Cardiac muscle cell (in vitro differentiated cells and primary cell): ENCODE measurements around the gene NRP1. TPM values are rescaled to one million over a fixed set of nuclear protein-coding genes. Genes with fewer than 3 reads are reported as not detected.

Experiments used
- DNase-seq, 2 donors: peaks; one replicate each; pipeline versions ENCODE4 v3.0.0 to v3.0.0-alpha.2; 2010 to 2017; ENCODE audit warnings: low read depth in 1 of 2, low spot score in 1 of 2
- H3K27ac ChIP-seq: fragments of 200-600 bp; sonication (generic); 2 replicates; pipeline ENCODE4 v1.5.1; 2016
- H3K27me3 ChIP-seq: fragments of 200-600 bp; sonication (generic); 2 replicates; pipeline ENCODE4 v1.6.0; 2016; ENCODE audit warnings: control low read depth
- H3K36me3 ChIP-seq: fragments of 200-600 bp; sonication (generic); 2 replicates; pipeline ENCODE4 v1.5.1; 2016; ENCODE audit warnings: control low read depth
- H3K4me1 ChIP-seq: fragments of 200-600 bp; sonication (generic); 2 replicates; pipeline ENCODE4 v1.8.1; 2017; ENCODE audit warnings: low read depth, mild to moderate bottlenecking, mixed run types
- H3K4me3 ChIP-seq: fragments of 200-600 bp; sonication (generic); 2 replicates; pipeline ENCODE4 v1.5.1; 2016; ENCODE audit warnings: mild to moderate bottlenecking
- H3K9me3 ChIP-seq: fragments of 200-600 bp; sonication (generic); 2 replicates; pipeline ENCODE4 v1.5.1; 2017; ENCODE audit warnings: low read depth, mild to moderate bottlenecking, control low read depth
- CTCF ChIP-seq: IDR thresholded peaks from 2 replicates; pipeline ENCODE4 v1.5.1; 2012; ENCODE audit warnings: low read depth, mild to moderate bottlenecking, low read length
- polyA plus RNA-seq: library from polyadenylated mRNA; unstranded; fragments of >200 nt; fragmentation: Nextera tagmentation; extraction: Ambion mirVana; gene quantifications from 2 replicates; pipeline ENCODE4 v1.2.1, GENCODE V29; 2016
- total RNA-seq: library from RNA; depleted of rRNA; stranded (reverse); fragments of >200 nt; gene quantifications from 2 replicates; pipeline ENCODE4 v1.2.3, GENCODE V29; 2016

Gene NRP1
- total and polyA plus RNA-seq, 2 experiments from 2014 or later, result 145 to 327 TPM

GRCh38 chr10:33233221-33233620, 101.2 kb downstream of the NRP1 start:
- H3K27ac ChIP-seq, result no peak overlapping the region

GRCh38 chr10:33231621-33232350, 102.7 kb downstream of the NRP1 start:
- Histone ChIP-seq H3K9me3 (no peaks in the 10 kb centered on the region), H3K4me3 (no peak overlapping the region), H3K27me3 (no peaks in the 10 kb centered on the region), H3K4me1 (peaks cover 32% of the 10 kb centered on the region), H3K27ac (no peak overlapping the region), H3K36me3 (peaks cover 2% of the 10 kb centered on the region)
- no peak for TF ChIP-seq CTCF
- DNase-seq, result no peak

More at GRCh38 chr10:33233221-33233620, 101.2 kb downstream of the NRP1 start:
- Histone ChIP-seq H3K4me3 (no peak overlapping the region), H3K9me3 (no peaks in the 10 kb centered on the region), H3K27me3 (no peaks in the 10 kb centered on the region), H3K4me1 (peaks cover 32% of the 10 kb centered on the region), H3K36me3 (peaks cover 6% of the 10 kb centered on the region)
- DNase-seq, result no peak
- TF ChIP-seq CTCF, result no peak

GRCh38 chr10:33229949-33230267, 104.6 kb downstream of the NRP1 start:
- Histone ChIP-seq H3K4me1 (peaks cover 29% of the 10 kb centered on the region), H3K27ac (peak overlapping the region; percentile 44), H3K36me3 (peaks cover 18% of the 10 kb centered on the region), H3K27me3 (no peaks in the 10 kb centered on the region), H3K4me3 (no peak overlapping the region), H3K9me3 (no peaks in the 10 kb centered on the region)
- no peak for TF ChIP-seq CTCF
- peak in 1 of 2 donors; percentile 32 for DNase-seq

- peak; percentile 21 to 43 for DNase-seq
- TF ChIP-seq CTCF, result no peak
- Histone ChIP-seq H3K9me3 (no peaks in the 10 kb centered on the region), H3K27ac (peak overlapping the region; percentile 44), H3K36me3 (peaks cover 23% of the 10 kb centered on the region), H3K4me3 (no peak overlapping the region), H3K27me3 (no peaks in the 10 kb centered on the region), H3K4me1 (peaks cover 24% of the 10 kb centered on the region)
Observed at GRCh38 chr10:33229252-33229948, 105.1 kb downstream of the NRP1 start.

- Histone ChIP-seq H3K4me3 (no peak overlapping the region), H3K9me3 (no peaks in the 10 kb centered on the region), H3K4me1 (peaks cover 23% of the 10 kb centered on the region), H3K27ac (no peak overlapping the region), H3K27me3 (no peaks in the 10 kb centered on the region), H3K36me3 (peaks cover 31% of the 10 kb centered on the region)
- no peak for DNase-seq
- no peak for TF ChIP-seq CTCF
Observed at GRCh38 chr10:33228426-33228825, 106.0 kb downstream of the NRP1 start.
